GM23248 (cell line): ENCODE measurements around the gene CCDC159.

Experiments used
- EZH2 ChIP-seq: fragments of 200-600 bp; sonication (generic); IDR thresholded peaks from 2 replicates; pipeline ENCODE4 v1.6.1; 2018; ENCODE audit warnings: antibody characterized with exemption, mild to moderate bottlenecking; ENCODE audit not compliant: insufficient read depth, poor library complexity, severe bottlenecking
- EZH2phosphoT487 ChIP-seq: fragments of 200-600 bp; sonication (generic); IDR thresholded peaks from 2 replicates; pipeline ENCODE4 v1.6.1; 2018; ENCODE audit warnings: antibody characterized with exemption, moderate library complexity, mild to moderate bottlenecking, low read depth; ENCODE audit not compliant: insufficient read depth

DNA sequence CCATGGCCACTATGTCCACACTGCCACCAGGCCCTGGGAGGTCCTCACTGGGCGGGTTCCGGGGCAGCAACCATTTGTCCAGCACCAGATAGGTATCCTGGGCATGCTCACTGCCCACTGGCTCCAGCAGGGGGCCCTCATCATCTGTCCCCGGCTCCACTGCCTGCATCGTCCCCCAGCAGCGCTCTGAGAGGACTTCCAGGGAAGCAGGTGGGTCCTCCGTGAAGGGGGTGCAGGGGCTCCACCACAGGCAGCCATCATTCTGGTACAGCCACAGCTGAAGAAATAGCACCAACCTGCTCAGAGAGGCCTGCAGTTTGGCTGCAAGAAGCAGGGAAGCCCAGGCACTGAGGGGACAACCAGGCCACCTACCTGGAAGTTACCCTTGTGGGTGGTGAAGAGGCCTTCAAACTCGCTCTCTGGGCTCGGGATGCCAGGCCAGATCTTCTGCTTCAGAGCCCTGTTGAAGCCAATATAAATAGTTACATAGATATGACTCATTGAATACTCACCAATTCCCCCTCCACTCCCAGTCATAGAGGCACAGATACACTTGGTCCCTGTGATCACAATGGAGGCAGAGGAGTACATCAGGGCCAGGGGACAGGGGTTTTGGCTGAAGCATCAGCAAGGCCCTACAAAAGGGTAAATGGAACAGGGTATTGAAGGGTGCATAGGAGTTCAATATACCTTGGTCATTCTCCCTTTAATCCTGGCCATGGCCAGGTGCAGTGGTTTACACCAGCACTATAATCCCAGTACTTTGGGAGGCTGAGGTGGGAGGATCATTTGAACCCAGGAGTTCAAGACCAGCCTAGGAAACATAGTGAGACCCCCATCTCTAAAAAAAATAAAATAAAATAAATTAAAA, 32.2 kb downstream of the CCDC159 start:
- TF ChIP-seq EZH2phosphoT487, result no peak
- TF ChIP-seq EZH2, result no peak
